GM19239 (cell line): ENCODE data around the gene PRM1.
A peak's percentile ranks its signal among the peaks of the same experiment; 100 is the strongest.
"Not testable (repeated sequence)": the region's sequence is repeated elsewhere in the genome, so short reads cannot be mapped to it uniquely, and the experiment has no call there.

ENCODE experiments used
- DNase-seq: peaks from one replicate; pipeline ENCODE4 v3.0.0; 2011; ENCODE audit warnings: low spot score; ENCODE audit not compliant: insufficient read length
- FAIRE-seq: peaks from 2 replicates; lab custom pipeline; 2011; peaks lifted over from hg19 to GRCh38; lab: Jason Lieb, UNC

The PRM1 gene

DNA sequence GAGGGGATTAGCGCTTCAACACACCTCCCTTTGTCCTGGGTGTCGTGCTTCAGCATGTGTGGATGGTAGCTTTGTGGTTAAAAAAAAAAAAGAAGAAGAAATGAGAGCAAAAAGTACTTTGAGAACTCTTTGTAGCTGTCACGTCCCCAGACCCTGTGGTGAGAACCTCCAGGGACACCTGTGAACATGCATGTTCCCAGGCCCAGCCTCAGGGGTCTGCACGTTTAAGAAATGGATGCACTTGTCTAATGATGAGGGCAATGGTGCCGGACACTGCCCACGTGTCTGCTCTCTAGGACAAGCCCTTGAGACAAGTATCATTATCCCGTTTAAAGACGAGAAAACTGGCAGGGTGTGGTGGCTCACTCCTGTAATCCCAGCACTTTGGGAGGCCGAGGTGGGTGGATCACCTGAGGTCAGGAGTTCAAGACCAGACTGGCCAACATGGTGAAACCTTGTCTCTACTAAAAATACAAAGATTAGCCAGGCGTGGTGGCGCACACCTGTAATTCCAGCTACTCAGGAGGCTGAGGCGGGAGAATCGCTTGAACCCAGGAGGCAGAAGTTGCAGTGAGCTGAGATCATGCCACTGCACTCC, 17.9 kb upstream of the PRM1 start:
- not testable (repeated sequence) for DNase-seq, FAIRE-seq

DNA sequence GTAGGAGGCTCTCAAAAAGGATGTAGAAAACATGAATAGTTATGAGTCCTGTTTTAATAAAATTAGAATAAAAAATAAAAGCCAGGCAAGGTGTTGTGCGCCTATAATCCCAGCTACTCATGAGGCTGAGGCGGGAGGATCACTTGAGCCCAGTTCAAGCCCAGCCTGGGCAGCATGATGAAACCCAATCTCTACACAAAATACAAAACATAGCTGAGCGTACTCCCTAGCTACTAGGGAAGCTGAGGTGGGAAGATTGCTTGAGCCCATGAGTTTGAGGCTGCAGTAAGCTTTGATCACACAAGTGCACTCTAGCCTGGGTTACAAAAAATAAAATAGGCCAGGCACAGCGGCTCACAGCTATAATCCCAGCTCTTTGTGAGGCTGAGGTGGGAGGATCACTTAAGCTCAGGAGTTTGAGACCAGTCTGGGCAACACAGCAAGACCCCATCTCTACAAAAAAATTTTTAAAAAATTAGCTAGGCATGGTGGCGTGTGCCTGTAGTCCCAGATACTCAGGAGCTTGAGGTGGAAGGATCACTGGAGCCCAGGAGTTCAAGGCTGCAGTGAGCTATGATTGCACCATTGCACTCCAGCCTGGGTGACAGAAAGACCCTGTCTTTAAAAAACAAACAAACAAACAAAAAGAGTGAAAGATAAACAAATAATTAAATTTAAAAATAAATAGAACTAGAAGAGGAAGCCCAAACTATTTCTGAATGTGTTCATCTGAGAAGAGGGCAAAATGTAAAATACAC, 17.2 kb upstream of the PRM1 start:
- DNase-seq (no peak), FAIRE-seq (peak; percentile 37)

DNA sequence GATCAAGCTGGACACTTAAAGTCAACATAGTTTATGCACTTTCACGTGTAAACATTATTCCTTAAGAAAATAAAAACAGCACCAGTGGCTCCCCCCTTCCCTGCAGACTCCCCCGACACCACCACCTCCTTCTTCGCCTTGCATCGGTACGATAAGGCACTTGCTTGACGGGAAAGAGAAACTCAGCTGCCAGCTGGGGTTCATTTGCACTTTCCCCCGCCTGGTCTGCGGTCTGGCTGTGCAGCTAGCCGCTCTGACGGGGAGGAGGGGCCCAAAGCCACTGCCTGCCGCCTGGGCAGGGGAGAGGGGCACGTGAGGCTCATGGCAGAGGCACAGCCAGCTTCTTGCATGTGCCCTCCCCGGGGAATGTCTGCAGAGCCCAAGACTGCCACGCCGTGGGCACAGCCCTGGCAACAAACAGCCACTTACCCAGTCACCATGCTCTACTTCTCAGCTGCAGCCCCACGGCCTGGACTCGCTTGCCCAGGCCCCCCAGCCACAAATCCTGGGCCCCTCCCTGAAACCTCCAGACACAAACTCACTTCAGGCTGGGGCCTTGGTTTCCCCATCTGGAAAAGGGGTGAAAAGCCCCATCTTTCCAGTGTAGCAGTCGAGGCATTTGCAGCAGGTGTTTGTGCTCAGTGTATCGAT, 16.5 kb upstream of the PRM1 start:
- FAIRE-seq (peak; percentile 95), DNase-seq (peak; percentile 60)

DNA sequence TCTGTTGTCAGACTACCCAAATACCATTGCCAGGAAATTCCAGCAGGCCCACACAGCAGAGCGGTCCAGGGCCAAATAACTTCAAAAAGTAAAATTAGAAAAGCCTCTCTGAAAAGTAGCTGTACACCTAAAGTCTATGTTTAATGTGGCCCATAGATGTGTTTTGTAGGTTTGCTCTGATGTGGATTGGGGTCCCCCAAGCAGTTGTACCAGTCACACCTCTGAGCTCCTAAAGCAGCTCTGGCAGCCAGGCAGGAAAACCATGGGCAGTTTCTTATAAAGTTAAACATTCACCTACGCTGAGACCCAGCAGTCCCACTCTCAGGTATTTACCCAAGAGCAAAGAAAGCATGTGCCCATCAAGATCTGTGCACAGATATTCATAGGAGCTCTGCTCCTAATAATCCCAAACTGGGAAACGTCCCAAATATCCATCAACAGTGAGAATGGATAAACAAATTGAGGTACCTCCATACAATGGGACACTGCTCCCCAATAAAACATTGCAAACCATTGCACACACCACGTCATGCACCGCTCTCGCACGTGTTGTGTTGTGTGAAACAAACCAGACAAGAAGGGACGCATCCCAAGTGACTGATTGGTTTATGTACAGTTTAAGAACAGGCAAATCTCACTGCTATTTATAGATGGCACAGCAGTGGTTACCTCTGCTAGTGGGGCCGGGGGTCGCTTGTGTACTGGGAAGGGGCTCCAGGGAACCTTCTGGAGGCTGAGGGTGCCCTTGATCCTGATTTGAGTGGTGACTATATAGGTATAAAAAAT, 15.8 kb upstream of the PRM1 start:
- FAIRE-seq (peak; percentile 66), DNase-seq (no peak)

DNA sequence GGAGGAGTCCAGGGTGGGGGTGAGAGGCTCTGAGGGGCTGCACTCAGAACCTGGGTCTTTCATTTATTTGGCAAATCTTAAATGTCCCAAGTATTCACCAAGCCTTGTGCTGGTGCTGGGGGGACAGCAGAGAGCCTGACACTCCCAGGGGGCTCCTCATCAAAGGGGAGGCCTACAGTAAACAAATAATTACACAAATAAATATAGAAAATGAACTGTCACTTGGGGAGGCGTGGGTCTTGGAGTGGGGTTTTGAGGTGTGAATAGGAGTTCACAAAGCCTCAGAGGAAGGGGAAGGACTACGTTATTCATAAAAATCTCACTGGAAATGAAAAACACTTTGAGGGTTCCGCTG, 15.2 kb upstream of the PRM1 start:
- no peak for DNase-seq
- no peak for FAIRE-seq

DNA sequence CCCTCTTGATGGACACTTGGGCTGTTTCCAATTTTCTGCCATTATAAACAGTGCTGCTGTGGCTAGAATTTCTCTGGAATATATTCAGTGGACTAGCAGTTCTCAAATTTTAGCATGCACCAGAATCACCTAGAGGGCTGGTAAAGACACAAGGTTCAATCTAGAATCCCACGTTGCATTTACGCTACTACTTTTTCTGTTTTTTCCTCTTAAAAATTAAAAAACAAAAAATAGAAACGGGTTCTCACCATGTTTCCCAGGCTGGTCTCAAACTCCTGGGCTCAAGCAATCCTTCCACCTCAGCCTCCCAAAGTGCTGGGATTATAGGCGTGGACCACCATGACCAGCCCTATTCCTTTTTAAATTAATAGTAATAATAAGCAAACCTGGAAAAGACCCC, 14.5 kb upstream of the PRM1 start:
- no peak for FAIRE-seq

DNA sequence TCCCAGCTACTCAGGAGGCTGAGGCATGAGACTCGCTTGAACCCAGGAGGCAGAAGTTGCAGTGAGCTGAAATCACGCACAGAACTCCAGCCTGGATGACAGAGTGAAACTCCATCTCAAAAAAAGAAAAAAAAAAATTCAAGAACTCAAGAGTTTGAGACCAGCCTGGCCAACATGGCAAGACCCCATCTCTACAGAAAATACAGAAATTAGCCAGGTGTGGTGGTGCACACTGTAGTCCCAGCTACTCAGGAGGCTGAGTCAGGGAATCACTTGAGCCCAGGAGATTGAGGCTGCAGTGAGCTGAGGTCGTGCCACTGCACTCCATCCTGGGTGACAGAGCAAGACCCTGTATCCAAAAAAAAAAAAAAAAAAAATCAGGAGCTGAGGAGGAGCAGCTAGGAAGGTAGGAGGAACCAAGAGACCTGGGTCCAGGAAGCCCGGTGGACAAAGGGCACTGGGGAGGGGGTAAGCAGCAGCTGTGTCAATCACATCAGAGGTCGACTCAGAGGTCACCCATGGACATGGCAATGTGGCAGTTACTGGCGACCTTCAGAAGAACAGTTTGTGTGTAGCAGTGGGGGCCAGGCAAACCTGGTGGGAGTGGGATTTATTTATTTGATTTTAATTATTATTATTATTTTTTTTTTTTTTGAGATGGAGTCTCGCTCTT, 11.1 kb upstream of the PRM1 start:
- FAIRE-seq (no peak), DNase-seq (no peak)

More for the DNA sequence above, 14.5 kb upstream of the PRM1 start:
- no peak for DNase-seq

DNA sequence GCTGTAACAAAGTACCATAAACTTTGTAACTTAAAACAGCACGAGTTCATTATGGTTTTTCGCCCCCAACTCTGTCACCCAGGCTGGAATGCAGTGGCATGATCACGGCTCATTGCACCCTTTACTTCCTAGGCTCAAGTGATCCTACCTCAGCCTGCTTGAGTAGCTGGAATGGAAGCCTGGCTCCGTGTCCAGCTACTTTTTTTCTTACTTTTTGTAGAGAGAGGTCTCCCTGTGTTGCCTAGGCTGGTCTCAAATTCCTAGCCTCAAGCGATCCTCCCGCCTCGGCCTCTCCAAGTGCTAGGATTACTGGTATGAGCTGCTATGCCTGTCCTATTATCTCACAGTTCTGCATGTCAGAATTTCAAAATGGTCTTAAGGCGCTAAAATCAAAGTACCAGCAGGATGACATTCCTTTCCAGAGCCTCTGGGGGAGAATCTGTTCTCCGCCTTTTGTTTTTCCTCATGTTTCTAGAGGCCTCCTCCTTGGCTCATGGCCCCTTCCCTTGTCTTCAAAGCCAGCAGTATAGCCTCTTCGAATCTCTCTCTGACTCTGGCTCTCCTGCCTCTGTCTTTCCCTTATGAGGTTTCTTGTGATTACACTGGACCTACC, 10.1 kb upstream of the PRM1 start:
- DNase-seq (no peak), FAIRE-seq (no peak)

DNA sequence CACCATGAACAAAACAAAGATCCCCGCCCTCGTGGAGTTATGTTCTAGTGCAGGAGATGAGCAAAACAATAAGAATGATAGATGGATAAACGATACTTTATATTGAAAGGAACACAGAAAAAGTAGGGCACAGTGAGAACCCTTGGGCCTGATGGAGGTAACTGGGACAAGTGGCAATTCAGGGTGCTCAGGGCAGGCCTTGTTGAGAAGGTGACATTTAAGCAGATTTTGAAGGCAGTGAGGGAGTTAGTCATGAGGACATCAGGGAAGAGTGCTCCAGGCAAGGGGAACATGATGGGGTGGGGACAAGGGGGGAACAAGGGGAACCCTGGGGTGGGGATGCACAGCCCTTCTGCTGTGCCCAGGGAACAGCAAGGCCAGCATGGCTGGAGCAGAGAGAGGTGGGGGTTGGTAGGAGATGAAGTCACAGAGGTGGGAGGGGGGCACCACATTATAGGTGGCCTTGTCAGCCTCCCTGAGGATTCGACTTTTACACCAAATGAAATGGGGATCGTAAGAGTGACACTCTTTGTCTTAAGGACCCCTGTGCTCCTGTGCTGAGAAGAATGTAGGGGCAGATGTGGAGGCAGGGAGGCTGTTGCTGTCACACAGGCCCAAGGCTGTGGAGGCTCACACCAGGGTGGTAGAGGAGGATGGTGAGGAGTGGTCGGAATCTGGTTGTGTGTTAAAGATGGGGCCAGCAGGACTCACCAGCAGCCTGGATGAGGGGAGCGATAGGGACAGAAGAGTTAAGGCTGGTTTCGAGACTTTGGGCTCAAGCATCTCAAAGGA, 9.2 kb upstream of the PRM1 start:
- FAIRE-seq, result no peak

DNA sequence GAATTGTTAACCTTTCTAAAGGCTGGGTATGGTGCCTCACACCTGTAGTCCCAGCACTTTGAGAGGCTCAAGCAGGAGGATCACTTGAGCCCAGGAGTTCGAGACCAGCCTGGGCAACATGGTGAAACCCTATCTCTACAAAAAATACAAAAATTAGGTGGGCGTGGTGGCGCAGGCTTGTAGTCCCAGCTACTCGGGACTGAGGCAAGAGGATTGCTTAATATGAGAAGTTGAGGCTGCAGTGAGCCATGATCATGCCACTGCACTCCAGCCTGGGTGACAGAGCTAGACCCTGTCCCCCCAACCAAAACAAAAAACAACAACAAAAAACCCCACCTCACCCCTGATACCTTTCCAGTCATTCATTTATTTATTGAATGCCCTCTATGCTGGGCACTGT, 8.6 kb upstream of the PRM1 start:
- FAIRE-seq, DNase-seq: not testable (repeated sequence)

More for the DNA sequence above, 9.2 kb upstream of the PRM1 start:
- DNase-seq, result no peak

DNA sequence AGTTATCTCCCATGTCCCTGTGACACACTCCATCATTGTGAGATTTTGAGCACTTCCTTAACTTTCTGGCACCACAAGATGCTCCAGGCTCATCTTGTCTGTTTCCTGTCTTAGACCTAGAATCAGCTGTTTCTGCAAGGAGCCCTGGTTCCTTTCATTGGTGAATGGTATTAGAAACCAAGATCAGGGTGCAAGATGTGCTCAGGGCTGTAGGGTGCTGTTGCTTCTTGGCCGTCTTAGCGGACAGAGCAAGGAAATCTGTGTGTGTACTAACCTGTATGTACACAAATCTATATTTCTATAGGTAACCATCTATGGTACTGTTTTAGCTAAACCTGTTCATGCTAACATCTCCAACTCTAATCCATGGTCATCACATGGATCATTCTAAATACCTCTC, 8.1 kb upstream of the PRM1 start:
- DNase-seq (no peak), FAIRE-seq (no peak)

DNA sequence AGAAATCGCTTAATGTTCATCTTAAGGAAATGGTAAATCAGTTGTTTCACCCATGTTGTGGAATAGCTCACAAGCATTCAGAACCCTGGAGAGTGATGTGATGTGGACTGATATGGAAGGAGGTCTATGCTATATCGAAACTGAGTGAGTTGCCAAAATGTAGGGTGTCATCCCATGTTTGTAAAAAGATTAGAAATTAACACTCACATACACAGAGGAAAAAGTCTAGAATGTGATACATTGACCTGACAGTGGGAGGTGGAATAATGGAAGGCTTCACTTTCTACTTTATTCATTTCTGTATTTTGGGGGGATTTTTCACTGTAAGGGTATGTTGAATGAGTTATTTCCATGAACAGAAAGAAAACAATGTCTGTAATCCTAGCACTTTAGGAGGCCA, 4.7 kb upstream of the PRM1 start:
- FAIRE-seq (no peak), DNase-seq (no peak)

DNA sequence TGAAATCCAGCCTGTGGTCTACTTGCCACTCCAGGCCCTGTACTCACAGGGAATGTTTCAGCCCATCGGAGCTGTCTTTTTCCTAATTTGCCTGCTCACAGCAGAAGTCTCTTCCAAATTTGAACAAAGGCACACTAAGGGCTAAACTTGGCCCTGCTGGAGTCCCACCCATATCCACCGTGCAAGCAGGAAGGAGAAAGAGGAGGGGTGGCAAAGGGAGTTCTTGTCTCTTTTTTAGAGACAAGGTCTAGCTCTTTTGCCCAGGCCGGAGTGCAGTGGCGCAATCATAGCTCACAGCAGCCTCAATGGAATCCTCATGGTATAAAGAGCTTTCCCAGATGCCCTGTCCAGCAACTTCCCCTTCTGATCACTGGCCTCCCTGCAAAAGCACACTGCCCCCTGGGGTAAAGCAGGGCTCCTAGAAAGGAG, 2.7 kb upstream of the PRM1 start:
- FAIRE-seq (no peak), DNase-seq (no peak)

DNA sequence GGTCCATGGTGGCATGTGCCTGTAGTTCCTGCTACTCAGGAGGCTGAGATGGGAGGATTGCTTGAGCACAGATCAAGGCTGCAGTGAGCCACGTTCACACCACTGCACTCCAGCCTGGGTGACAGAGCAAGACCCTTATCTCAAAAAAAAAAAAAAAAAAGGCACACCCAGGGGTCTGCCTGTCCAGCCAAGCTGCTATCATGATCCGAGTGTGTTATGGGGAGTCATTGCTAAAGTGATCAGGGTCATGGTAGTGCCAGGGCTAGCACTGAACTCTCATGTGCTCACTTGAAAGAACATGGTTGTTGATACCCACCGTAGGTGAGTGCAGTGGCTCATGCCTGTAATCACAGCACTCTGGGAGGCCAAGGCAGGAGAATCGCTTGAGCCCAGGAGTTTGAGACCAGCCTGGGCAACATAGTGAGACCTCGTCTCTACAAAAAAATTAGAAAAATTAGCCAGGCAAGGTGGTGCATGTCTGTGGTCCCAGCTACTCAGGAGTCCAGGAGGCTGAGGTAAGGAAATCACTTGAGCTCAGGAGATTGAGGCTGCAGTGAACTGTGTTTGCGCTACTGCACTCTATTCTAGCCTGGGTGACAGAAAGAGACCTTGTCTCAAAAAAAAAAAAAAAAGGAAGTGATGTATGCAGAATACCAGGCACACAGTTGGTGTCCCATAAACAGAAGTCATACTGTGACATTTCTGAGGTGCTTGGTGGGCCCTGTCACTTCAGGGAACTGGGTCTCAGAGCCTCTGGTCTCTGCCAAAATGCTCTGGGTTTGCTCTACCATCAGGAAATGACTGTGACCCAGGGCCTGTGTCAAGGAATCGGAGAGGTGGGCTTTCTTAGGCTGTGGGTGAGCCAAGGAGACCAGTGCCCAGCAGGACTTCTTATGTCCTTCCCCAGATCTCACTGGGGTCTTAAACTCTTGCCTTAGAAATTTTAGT, 2.2 kb downstream of the PRM1 start:
- FAIRE-seq (no peak), DNase-seq (no peak)

DNA sequence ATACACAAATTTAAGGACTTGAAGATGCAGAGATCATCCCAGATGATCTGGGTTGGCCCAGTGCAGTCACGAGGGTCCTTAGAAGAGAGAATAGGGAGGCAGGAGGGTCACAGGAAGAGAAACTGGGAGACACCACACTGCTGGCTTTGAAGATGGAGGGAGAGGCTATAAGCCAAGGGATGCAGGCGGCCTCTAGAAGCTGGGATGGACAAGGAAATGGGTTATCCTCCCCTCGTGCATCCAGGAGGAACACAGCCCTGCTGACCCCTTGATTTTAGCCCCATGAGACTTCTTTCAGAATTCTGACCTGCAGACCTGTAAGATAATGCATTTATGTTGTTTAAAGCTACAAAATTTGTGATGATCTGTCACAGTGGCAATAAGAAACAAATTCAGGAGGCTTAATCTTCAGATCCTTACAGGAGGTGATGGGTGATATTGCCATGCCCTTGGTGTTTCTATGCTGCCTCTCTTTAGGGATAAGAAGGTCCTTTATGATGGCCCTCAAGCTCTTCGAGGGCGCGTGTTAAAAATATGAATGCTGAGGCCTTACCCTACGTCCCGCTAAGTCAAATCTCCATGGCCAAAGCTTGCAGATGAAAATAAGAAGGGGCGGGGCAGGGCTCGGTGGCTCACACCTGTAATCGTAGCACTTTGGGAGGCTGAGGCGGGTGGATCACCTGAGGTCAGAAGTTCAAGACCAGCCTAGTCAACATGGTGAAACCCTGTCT, 3.4 kb downstream of the PRM1 start:
- DNase-seq (no peak), FAIRE-seq (no peak)

DNA sequence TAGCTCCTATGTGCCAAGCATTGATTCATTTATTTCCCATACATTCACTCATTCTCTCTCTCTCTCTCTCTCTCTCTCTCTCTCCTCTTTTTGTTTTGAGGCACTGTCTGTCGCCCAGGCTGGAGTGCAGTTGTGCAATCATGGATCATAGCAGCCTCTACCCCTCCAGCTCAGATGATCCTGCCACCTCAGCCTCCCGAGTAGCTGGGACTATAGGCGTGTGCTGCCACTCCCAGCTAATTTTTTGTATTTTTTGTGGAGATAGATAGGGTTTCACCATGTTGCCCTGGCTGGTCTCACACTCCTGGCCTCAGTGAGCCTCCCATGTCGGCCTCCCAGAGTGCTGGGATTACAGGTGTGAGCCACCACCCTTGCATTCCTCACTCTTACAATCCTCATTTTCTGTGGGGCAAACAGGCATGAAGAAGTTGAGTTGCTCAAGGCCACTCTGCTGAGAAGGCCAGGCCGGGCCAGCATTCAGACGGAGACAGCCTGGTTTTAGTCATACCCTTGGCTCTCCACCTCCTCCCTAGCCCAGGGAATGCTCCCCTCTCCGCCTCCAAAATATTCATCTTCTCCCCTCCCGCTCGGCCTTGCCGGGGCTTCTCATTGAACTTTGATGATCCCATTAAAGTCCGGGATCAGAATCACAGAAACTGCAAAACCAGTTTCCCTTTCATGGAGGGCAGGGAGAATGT, 4.1 kb downstream of the PRM1 start:
- FAIRE-seq (no peak), DNase-seq (no peak)
